ENCODE data around the gene PRSS21. TPM values are rescaled to one million over a fixed set of nuclear protein-coding genes. Genes with fewer than 3 reads are reported as not detected.

Gene PRSS21
- total RNA-seq, 1 donor from 2014 or later = not detected

DNA sequence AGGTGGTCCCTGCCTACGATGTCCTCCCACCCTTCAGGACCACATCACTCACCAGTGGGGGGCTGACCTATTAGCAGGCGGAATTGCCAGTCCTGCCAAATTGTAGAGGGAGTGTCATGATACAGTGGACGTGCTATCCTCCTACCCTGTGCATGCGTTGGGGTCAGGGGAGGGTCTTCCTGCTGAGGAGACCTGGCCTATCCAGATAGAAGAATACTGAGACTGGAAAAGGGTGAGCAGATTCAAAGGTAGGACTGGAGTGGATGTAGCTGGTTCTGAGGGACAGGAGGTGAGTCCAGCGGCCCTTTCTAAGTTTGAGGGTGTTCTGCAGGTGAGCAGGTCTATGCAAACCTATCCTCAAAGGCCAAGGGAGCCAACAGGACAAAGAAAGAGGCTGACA lies 10.8 kb upstream of the PRSS21 start:
- Histone ChIP-seq H3K9me3 (ENCODE audit: control insufficient read depth in 3 of 3, low read length in 3 of 3) (peaks cover 5 to 11% (median 6%) of the 10 kb centered on the region in 3 donors), H3K4me3 (ENCODE audit: low read length in 3 of 3) (no peak overlapping the region), H3K27ac (ENCODE audit: low read depth, low read length) (no peak overlapping the region), H3K27me3 (ENCODE audit: control insufficient read depth in 3 of 3, insufficient read depth in 3 of 3, low read length in 3 of 3) (peaks cover 15 to 35% (median 25%) of the 10 kb centered on the region in 3 donors), H3K4me1 (ENCODE audit: control insufficient read depth in 3 of 3, insufficient read depth in 3 of 3, low read length in 3 of 3) (no peaks in the 10 kb centered on the region), H3K9ac (ENCODE audit: low read depth in 1 of 3, low read length in 3 of 3) (no peak overlapping the region), H3K36me3 (ENCODE audit: control insufficient read depth in 3 of 3, insufficient read depth in 3 of 3, low read length in 3 of 3) (no peaks in the 10 kb centered on the region)

DNA sequence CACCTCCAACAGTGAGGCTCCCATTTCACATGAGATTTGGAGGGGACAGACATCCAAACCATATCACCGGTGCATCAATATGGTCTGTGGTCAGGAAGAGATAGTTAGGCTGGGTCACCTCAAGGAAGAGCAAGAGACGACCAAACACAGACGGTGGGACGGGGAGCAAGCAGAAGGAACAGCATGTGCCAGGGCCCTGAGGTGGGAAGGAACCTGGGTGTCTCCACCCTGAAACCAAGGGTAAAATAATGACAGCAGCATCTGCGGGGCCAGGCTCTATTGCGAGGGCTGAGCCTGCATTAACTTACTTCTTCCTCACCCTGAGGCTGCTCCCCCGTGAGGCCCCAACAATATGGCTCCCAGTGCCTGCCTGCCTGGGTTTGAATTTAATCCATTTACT lies 8.9 kb upstream of the PRSS21 start:
- no peaks in the 10 kb centered on the region for H3K36me3 ChIP-seq (ENCODE audit: control insufficient read depth in 3 of 3, insufficient read depth in 3 of 3, low read length in 3 of 3)
- no peak overlapping the region for H3K27ac ChIP-seq (ENCODE audit: low read depth, low read length)
- H3K9me3 ChIP-seq (ENCODE audit: control insufficient read depth in 3 of 3, low read length in 3 of 3) = peaks cover 5 to 11% (median 6%) of the 10 kb centered on the region in 3 donors
- peaks cover 7 to 10% (median 10%) of the 10 kb centered on the region in 3 donors for H3K4me1 ChIP-seq (ENCODE audit: control insufficient read depth in 3 of 3, insufficient read depth in 3 of 3, low read length in 3 of 3)
- no peak overlapping the region for H3K9ac ChIP-seq (ENCODE audit: low read depth in 1 of 3, low read length in 3 of 3)
- peaks cover 20 to 46% (median 27%) of the 10 kb centered on the region in 3 donors for H3K27me3 ChIP-seq (ENCODE audit: control insufficient read depth in 3 of 3, insufficient read depth in 3 of 3, low read length in 3 of 3)
- H3K4me3 ChIP-seq (ENCODE audit: low read length in 3 of 3) = no peak overlapping the region

DNA sequence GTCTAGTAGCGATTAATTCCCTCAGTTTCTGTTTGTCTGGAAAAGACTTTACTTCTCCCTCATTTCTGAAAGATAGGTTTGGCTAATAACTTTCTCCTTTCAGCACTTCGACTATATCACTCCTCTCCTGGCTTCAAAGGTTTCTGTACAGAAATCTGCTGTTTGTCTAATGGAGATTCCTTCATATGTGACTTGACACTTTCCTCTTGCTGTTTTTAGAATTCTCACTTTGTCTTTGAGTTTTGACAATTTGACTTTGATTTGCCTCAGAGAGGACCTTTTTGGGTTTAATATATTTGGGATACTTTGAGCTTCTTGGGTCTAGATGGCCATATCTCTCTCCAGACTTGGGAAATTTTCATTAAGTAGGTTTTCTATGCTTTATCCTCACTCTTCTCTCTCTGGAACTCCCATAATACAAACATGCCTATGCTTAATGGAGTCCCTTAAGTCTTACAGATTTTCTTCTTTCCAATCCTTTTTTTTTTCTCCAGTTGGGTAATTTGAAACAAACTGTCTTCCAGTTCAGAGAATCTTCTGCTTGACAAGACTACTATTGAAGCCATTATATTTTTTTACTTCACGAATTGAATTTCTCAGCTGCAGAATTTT lies 7.8 kb upstream of the PRSS21 start:
- Histone ChIP-seq H3K4me1 (ENCODE audit: control insufficient read depth in 3 of 3, insufficient read depth in 3 of 3, low read length in 3 of 3) (peaks cover 7 to 10% (median 10%) of the 10 kb centered on the region in 3 donors), H3K9me3 (ENCODE audit: control insufficient read depth in 3 of 3, low read length in 3 of 3) (peaks cover under 1 to 6% (median 2%) of the 10 kb centered on the region in 3 donors), H3K4me3 (ENCODE audit: low read length in 3 of 3) (no peak overlapping the region), H3K9ac (ENCODE audit: low read depth in 1 of 3, low read length in 3 of 3) (no peak overlapping the region), H3K27ac (ENCODE audit: low read depth, low read length) (no peak overlapping the region), H3K27me3 (ENCODE audit: control insufficient read depth in 3 of 3, insufficient read depth in 3 of 3, low read length in 3 of 3) (peaks cover 20 to 46% (median 27%) of the 10 kb centered on the region in 3 donors), H3K36me3 (ENCODE audit: control insufficient read depth in 3 of 3, insufficient read depth in 3 of 3, low read length in 3 of 3) (no peaks in the 10 kb centered on the region)

DNA sequence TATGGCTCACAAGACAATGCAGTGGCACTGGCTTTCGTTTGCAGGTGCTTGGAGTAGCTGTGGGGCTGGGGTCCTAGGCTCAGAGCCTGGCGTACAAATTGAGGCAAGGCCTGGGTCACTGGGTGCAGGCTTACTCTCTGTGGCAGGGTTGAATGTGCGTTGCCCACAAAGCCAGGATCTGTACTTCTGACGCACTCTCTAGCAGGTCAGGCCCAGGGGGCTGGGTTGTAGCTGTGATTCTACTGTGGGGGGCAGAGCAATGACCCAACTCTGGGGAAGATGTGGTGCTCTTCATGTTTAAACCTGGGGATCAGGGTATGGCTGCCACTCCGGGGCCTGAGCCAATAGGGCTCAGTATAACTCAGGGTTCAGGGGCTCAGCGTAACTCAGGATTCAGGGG lies 6.4 kb upstream of the PRSS21 start:
- Histone ChIP-seq H3K27ac (ENCODE audit: low read depth, low read length) (no peak overlapping the region), H3K9ac (ENCODE audit: low read depth in 1 of 3, low read length in 3 of 3) (no peak overlapping the region), H3K27me3 (ENCODE audit: control insufficient read depth in 3 of 3, insufficient read depth in 3 of 3, low read length in 3 of 3) (peaks cover 24 to 48% (median 26%) of the 10 kb centered on the region in 3 donors), H3K36me3 (ENCODE audit: control insufficient read depth in 3 of 3, insufficient read depth in 3 of 3, low read length in 3 of 3) (no peaks in the 10 kb centered on the region), H3K4me3 (ENCODE audit: low read length in 3 of 3) (no peak overlapping the region), H3K9me3 (ENCODE audit: control insufficient read depth in 3 of 3, low read length in 3 of 3) (no peaks in the 10 kb centered on the region), H3K4me1 (ENCODE audit: control insufficient read depth in 3 of 3, insufficient read depth in 3 of 3, low read length in 3 of 3) (peaks cover 7 to 10% (median 10%) of the 10 kb centered on the region in 3 donors)

DNA sequence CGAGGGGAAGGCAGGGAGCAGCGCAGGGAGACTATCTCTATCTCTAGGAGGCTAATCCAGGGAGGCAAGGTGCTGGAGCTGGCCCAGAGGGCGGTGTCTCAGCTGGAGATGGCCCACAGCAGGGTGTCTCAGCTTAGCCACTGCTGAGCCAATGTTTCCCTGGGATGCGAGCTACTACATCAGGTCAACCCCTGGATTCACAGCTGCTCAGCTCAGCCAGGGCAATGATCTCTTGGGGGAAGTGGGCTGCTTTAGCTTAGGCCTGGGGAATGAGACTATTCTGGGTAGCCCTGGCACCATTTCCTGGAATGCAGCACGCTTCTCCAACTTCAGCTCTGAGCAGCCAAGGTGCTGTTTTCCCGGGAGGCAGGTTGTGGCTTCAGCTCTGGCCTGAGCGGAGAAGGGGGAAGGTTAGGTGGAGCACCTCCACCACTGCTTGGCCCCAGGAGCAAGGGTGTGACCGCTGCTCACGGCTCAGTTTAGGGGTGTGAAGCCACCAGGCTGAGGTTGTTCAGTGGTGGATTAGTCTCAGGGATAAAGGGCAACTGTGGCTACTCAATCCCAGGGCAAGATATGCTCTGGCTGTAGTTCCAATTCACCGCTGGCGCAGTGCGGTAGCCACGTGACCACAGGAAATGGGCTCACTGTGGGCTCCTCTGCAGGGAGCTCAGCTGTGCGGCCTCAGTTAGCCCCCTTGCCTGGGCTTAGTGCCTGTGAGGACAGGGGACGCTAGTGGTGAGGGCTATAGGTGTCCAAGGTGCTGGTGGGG lies 5.2 kb upstream of the PRSS21 start:
- Histone ChIP-seq H3K9me3 (ENCODE audit: control insufficient read depth in 3 of 3, low read length in 3 of 3) (no peaks in the 10 kb centered on the region), H3K9ac (ENCODE audit: low read depth in 1 of 3, low read length in 3 of 3) (peak overlapping the region in 1 of 3 donors; percentile 25), H3K27me3 (ENCODE audit: control insufficient read depth in 3 of 3, insufficient read depth in 3 of 3, low read length in 3 of 3) (peaks cover 18 to 45% (median 19%) of the 10 kb centered on the region in 3 donors), H3K4me3 (ENCODE audit: low read length in 3 of 3) (no peak overlapping the region), H3K36me3 (ENCODE audit: control insufficient read depth in 3 of 3, insufficient read depth in 3 of 3, low read length in 3 of 3) (no peaks in the 10 kb centered on the region), H3K4me1 (ENCODE audit: control insufficient read depth in 3 of 3, insufficient read depth in 3 of 3, low read length in 3 of 3) (peaks cover 7 to 10% (median 10%) of the 10 kb centered on the region in 3 donors), H3K27ac (ENCODE audit: low read depth, low read length) (no peak overlapping the region)

DNA sequence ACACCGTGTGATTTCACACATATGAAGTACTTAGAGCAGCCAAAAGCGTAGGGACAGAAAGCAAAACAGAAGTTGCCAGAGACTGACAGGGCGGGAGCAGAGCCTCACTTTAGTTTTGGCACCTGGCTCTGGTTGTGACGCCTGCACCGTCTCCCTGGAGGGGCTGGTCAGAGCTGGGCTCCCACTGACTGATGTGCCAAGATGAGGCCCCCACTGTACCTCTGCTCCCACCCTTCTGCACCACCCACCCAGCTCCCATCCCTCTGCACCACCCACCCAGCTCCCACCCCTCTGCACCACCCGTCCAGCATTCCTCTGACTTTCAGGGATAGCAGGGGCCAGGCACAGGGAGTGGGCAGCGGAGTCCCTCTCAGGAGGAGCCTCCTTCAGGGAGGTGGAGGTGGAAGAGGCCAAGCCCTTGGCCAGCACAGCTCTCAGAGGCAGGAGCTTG lies 3.2 kb upstream of the PRSS21 start:
- H3K36me3 ChIP-seq (ENCODE audit: control insufficient read depth in 3 of 3, insufficient read depth in 3 of 3, low read length in 3 of 3) = no peaks in the 10 kb centered on the region
- peaks cover 7 to 10% (median 10%) of the 10 kb centered on the region in 3 donors for H3K4me1 ChIP-seq (ENCODE audit: control insufficient read depth in 3 of 3, insufficient read depth in 3 of 3, low read length in 3 of 3)
- no peak overlapping the region for H3K4me3 ChIP-seq (ENCODE audit: low read length in 3 of 3)
- no peak overlapping the region for H3K9ac ChIP-seq (ENCODE audit: low read depth in 1 of 3, low read length in 3 of 3)
- H3K9me3 ChIP-seq (ENCODE audit: control insufficient read depth in 3 of 3, low read length in 3 of 3) = no peaks in the 10 kb centered on the region
- H3K27me3 ChIP-seq (ENCODE audit: control insufficient read depth in 3 of 3, insufficient read depth in 3 of 3, low read length in 3 of 3) = peaks cover 18 to 52% (median 23%) of the 10 kb centered on the region in 3 donors
- no peak overlapping the region for H3K27ac ChIP-seq (ENCODE audit: low read depth, low read length)

DNA sequence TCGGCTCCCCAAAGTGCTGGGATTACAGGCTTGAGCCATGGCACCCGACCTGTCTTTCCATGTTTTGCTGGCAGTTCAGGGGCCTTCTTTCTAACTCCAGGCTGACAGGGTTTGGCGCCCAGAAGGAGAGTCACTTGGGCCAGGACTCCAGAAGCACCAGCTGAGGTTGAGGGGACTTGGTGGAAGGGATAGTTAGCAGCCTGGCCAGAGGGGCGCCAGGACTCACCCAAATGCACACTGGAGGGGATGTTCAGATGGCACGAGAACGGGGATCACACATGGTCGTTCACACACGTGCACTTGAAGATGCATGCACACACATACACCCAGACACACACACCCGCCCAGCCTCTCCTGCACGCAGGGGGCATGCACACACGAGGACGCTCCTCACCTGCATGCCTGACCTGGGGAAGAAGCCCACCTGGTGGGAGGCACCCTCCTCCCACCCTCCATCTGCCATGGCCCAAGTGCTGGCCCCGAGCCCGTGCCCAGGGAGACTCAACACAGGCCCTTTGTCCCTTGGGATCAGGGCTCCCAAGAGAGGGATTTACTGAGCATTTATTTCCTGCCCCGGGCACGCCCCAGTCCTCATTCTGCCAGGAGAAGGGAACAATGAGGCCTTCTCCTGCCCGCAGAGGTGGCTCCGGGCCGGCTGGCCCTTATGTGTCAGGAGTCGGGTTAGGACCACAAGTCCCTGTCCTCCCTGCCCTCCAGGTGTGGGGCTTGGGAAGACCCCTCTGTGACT lies 2.3 kb upstream of the PRSS21 start:
- H3K9me3 ChIP-seq (ENCODE audit: control insufficient read depth in 3 of 3, low read length in 3 of 3) = no peaks in the 10 kb centered on the region

DNA sequence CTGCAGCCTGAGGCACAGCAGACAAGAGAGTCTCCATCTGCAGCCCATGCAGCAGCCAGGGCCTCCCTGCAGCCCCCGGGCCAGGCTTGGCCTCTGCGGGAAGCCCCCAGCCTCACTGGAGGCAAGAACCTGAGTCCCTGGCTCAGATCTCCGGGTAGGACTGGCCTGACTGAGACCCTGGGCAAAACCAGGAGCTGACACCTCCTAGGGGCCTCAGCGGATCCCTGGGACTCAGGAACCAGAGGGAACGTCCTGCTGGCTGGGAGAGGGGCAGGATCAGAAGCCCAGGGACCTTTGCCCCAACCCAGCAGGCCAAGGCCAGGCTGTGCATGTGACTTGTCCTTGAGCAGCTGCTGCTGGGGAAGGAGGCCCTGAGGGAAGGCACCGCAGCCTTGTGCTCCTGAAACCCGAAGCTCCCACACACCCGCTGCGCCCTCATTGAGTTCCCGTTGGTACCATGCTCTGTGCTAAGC lies 1.7 kb upstream of the PRSS21 start:
- H3K27ac ChIP-seq (ENCODE audit: low read depth, low read length) = no peak overlapping the region
- peaks cover 25 to 59% (median 33%) of the 10 kb centered on the region in 3 donors for H3K27me3 ChIP-seq (ENCODE audit: control insufficient read depth in 3 of 3, insufficient read depth in 3 of 3, low read length in 3 of 3)
- H3K9ac ChIP-seq (ENCODE audit: low read depth in 1 of 3, low read length in 3 of 3) = no peak overlapping the region

More for the DNA sequence above, 2.3 kb upstream of the PRSS21 start:
- Histone ChIP-seq H3K4me1 (ENCODE audit: control insufficient read depth in 3 of 3, insufficient read depth in 3 of 3, low read length in 3 of 3) (peaks cover 7 to 10% (median 10%) of the 10 kb centered on the region in 3 donors), H3K4me3 (ENCODE audit: low read length in 3 of 3) (no peak overlapping the region), H3K9ac (ENCODE audit: low read depth in 1 of 3, low read length in 3 of 3) (no peak overlapping the region), H3K27me3 (ENCODE audit: control insufficient read depth in 3 of 3, insufficient read depth in 3 of 3, low read length in 3 of 3) (peaks cover 19 to 59% (median 30%) of the 10 kb centered on the region in 3 donors), H3K36me3 (ENCODE audit: control insufficient read depth in 3 of 3, insufficient read depth in 3 of 3, low read length in 3 of 3) (no peaks in the 10 kb centered on the region), H3K27ac (ENCODE audit: low read depth, low read length) (no peak overlapping the region)

DNA sequence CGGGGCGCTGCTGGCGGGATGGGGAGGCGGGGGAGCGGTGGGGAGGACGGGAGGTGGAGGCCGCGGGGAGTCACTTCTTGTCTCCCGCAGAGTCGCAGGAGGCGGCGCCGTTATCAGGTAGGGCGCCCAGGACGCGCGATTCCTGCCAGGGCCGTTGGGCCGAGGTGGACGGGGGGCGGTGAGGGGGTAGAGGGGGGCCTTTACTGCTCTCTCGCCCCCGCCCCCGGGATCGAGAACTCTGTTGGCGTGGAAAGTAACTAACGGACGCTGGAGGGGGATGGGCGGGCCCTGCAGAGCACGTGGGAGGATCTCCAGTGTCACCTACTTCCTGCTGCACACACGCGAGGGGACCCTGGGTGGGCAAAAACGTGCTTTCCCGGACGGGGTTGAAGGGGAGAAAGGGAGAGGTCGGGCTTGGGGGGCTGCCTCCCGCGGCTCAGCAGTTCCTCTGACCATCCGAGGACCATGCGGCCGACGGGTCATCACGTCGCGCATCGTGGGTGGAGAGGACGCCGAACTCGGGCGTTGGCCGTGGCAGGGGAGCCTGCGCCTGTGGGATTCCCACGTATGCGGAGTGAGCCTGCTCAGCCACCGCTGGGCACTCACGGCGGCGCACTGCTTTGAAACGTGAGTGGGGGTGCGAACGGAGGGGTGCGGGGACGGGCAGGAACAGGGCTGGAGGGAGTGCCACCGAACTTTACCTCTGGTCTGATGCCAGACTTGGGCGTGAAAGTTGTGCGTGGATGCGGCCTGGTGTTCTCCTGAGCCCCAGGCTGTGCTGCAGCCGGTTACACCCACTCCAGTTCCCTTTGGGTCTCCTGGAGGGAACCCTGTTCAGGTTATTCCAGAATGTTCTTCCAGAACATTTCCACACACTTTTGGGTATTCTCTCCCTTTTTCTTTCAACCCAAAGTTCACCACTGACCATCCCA lies 569 bp downstream of the PRSS21 start:
- H3K4me3 ChIP-seq (ENCODE audit: low read length in 3 of 3) = no peak overlapping the region
- no peaks in the 10 kb centered on the region for H3K4me1 ChIP-seq (ENCODE audit: control insufficient read depth in 3 of 3, insufficient read depth in 3 of 3, low read length in 3 of 3)
- peaks cover 13 to 48% (median 33%) of the 10 kb centered on the region in 3 donors for H3K27me3 ChIP-seq (ENCODE audit: control insufficient read depth in 3 of 3, insufficient read depth in 3 of 3, low read length in 3 of 3)
- H3K9ac ChIP-seq (ENCODE audit: low read depth in 1 of 3, low read length in 3 of 3) = no peak overlapping the region
- no peaks in the 10 kb centered on the region for H3K36me3 ChIP-seq (ENCODE audit: control insufficient read depth in 3 of 3, insufficient read depth in 3 of 3, low read length in 3 of 3)
- H3K27ac ChIP-seq (ENCODE audit: low read depth, low read length) = no peak overlapping the region
- no peaks in the 10 kb centered on the region for H3K9me3 ChIP-seq (ENCODE audit: control insufficient read depth in 3 of 3, low read length in 3 of 3)

More for the DNA sequence above, 1.7 kb upstream of the PRSS21 start:
- Histone ChIP-seq H3K36me3 (ENCODE audit: control insufficient read depth in 3 of 3, insufficient read depth in 3 of 3, low read length in 3 of 3) (no peaks in the 10 kb centered on the region), H3K4me3 (ENCODE audit: low read length in 3 of 3) (no peak overlapping the region), H3K9me3 (ENCODE audit: control insufficient read depth in 3 of 3, low read length in 3 of 3) (no peaks in the 10 kb centered on the region), H3K4me1 (ENCODE audit: control insufficient read depth in 3 of 3, insufficient read depth in 3 of 3, low read length in 3 of 3) (peaks cover 7 to 10% (median 10%) of the 10 kb centered on the region in 3 donors)

All from skeletal muscle tissue (tissue), 4 donors.